ENCODE results near the gene CCR9.

The CCR9 gene

GRCh38 chr3:45937206-45938042, 51.1 kb downstream of the CCR9 start:
- no peak for DNase-seq (ENCODE audit: low read depth)

DNA sequence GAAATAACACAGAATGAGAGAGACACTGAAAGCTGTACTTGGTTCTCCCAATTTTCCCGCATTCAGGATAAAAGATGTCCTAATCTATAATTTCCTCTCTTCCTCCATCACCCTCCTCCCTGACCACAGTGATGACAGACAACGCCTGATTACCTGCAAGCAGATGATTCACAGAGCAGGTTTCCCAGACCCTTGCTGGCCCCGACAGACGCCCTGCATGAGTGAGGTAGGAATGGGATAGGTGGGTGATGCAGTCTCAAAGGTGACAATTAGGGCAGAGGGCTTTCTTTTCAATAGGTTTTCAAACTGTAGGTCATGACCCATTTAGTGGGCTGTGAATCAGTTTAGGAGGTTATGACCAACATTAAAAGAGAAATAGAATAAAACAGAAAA, 51.7 kb downstream of the CCR9 start:
- no peak for DNase-seq (ENCODE audit: low read depth)

DNA sequence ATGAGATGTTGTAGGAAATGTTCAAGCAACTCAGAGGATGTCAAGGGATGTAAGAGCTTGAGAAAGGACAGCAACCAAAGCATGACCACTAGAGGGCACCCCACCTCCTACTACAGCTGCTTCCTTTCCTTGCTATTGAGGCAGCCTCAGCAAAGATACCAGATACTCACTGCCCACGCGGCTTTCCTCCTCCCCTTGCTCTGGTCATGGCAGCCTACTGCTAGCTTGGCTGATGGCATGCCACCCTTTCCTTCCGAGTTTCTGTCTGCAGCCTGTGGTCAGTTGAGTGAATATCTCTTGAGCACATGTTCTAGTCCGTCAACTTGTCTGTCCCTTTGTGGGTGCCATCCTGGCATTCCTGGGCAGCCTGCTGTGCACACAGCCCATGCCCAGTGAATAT, 52.5 kb downstream of the CCR9 start:
- DNase-seq (ENCODE audit: low read depth), result peak; percentile 82

GRCh38 chr3:45939341-45939771, 53.0 kb downstream of the CCR9 start:
- no peak for DNase-seq (ENCODE audit: low read depth)

GRCh38 chr3:45940004-45940780, 53.8 kb downstream of the CCR9 start:
- DNase-seq (ENCODE audit: low read depth), result no peak

- DNase-seq (ENCODE audit: low read depth), result no peak
These were observed 54.5 kb downstream of the CCR9 start for GRCh38 chr3:45940781-45941365.

GRCh38 chr3:45942051-45942825, 55.9 kb downstream of the CCR9 start:
- DNase-seq (ENCODE audit: low read depth), result no peak

DNA sequence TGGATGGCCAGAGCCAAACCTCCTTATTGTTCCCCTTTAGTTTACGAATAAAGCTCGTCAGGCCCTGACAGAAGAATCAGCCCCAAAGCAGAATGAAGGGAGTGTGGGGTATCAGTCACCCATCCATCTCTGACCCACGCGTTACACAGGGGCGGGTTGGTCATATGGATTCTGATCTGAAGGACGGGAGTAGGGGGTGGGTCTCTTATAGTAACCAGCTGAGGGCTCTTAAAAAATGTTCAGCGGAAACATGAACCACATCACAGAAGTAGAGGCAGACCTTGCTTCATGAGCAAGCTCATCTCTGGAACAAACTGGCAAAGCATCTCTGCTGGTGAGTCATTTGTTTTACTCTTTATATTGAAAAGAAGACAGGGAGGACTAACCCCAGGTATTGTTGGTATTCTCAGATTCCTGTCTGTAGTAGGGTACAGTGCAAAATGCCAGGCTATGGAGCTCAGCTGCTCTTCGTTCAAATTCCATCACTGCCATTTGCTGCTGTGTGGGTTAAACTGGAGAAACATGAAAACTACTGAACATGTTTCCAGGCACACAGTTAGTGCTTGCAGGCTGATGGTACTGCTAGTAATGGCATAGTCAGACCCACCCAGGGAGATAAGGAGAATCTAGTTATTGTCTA, 57.0 kb downstream of the CCR9 start, which contains the start of gene CXCR6:
Gene CXCR6, plus strand, starts transcription at position 258 of the 640 bp plus-strand sequence. CDS start 3,018 bp downstream, outside the sequence.
- DNase-seq (ENCODE audit: low read depth), result no peak

- DNase-seq (ENCODE audit: low read depth), result no peak
These were observed 58.7 kb downstream of the CCR9 start for GRCh38 chr3:45944830-45945620.

DNA sequence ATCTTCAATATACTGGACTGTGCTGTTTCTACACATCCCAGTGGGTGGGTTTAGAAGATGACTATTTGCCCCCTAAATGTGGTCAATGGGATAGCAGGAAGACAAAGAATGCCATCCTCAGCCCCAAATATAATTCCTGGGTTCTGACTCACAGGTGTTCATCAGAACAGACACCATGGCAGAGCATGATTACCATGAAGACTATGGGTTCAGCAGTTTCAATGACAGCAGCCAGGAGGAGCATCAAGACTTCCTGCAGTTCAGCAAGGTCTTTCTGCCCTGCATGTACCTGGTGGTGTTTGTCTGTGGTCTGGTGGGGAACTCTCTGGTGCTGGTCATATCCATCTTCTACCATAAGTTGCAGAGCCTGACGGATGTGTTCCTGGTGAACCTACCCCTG, 60.0 kb downstream of the CCR9 start:
- no peak for DNase-seq (ENCODE audit: low read depth)

GRCh38 chr3:45946875-45947274, 60.5 kb downstream of the CCR9 start:
- DNase-seq (ENCODE audit: low read depth), result no peak

- no peak for DNase-seq (ENCODE audit: low read depth)
These were observed 61.0 kb downstream of the CCR9 start for GRCh38 chr3:45947361-45947760.

DNA sequence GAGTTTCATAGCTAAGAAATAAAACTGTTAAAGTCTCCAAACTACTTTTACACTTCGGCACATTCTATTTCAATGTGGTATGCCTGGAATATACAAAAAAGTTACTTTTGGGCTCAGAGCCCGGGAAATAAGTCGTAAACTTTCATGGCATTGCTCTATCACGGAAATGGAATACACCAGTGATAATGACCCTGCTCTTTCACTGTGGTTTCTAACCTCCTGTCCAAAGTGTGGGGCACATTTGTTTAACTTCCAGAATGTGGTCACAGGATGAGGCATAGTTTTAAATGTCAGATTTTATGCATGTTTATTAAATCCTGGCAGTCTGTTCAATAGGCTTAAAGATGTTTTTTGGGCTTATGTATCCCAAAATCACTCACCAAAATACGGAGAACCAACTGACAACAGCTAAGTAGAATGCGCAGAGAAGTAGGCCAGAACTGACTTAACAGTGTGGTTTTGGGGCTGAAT, 62.0 kb downstream of the CCR9 start:
- DNase-seq (ENCODE audit: low read depth), result peak; percentile 86

GRCh38 chr3:45948881-45949280, 62.5 kb downstream of the CCR9 start:
- DNase-seq (ENCODE audit: low read depth), result no peak

- DNase-seq (ENCODE audit: low read depth), result no peak
These were observed 63.1 kb downstream of the CCR9 start for GRCh38 chr3:45949432-45949831.

- no peak for DNase-seq (ENCODE audit: low read depth)
These were observed 63.8 kb downstream of the CCR9 start for GRCh38 chr3:45950131-45950530.

DNA sequence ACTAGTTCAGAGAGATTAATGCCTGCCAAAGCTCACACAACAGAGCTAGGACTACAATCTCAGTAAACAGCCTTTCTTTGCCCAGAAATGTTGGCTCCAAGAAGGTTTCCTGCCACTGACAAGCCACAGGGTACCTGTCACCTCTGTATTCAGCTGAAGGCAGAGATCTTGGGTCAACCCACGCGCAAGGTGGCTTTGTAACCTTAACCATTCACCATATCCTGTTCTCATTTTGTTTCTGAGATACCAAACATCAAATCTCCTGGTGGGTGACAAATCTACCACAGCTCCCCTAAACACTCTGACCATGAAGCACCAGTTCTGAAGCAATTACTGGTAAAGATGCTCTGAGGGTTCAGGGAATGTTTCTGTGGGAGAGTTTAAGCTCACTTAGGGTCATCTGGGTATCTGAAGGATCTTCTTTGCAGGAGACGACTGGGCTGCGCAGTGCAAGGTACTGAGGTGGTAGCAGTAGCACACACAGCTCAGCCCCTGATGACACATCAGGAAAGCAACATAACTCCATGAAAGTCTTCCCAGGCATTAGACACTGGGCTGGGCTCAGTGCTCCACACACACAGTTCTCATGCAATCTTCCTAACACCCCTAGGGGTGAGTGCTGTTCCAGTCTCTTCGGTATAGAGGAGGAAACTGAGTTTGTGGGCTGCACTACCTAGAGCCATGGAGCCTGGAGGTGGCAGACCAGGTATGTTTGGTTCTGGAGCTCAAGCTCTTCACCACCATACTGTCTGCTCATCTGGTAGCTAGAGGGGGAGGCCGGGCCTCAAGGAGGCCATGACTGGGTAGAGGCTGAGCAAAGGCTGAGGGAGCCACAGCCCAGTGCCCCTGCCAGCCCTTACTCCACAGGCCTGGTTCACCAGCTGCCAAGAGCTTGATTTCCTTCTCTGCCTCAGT, 64.6 kb downstream of the CCR9 start:
- no peak for DNase-seq (ENCODE audit: low read depth)

DNA sequence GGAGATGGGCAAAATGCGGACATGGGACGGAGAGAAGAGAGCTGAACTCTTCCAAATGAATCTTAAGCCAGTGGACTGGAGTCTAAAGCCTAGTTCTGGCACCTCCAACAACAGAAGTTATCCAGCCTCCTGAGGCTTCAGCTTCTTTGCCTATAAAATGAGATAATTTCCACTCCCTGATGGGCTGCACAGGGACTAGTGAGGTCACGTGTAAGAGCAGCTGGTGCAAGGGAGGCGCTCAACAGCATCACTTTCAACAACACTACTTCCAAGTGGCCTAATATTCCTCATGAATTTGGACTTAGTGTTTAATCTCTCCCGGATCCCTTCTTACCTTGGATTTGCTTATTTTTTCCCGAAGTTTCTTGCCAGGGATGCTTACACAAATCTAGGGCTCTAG, 65.6 kb downstream of the CCR9 start:
- DNase-seq (ENCODE audit: low read depth), result no peak

GRCh38 chr3:45952456-45952855, 66.1 kb downstream of the CCR9 start:
- no peak for DNase-seq (ENCODE audit: low read depth)
